ENCODE results near the gene KRTAP10-7. TPM values are rescaled to one million over a fixed set of nuclear protein-coding genes. Genes with fewer than 3 reads are reported as not detected.
"Not testable (repeated sequence)": the region's sequence is repeated elsewhere in the genome, so short reads cannot be mapped to it uniquely, and the experiment has no call there.

KRTAP10-7 gene
- total RNA-seq, result not detected

- H3K4me1 ChIP-seq (replicated peaks); H3K36me3 ChIP-seq; intact Hi-C loops (cut with DNase I); H3K4me3 ChIP-seq; H3K9me3 ChIP-seq; H3K27me3 ChIP-seq (replicated peaks; ENCODE audit: insufficient read depth); DNase-seq (ENCODE audit: low spot score); H3K27ac ChIP-seq: not testable (repeated sequence)
- 55% methylated on average over 18 of the region's 23 CpGs for WGBS
Measured at GRCh38 chr21:44600118-44600978, at the start of gene KRTAP10-7. Gene KRTAP10-7 (plus strand): TSS chr21:44600597. CDS start chr21:44600622, 25 bp downstream.

DNA sequence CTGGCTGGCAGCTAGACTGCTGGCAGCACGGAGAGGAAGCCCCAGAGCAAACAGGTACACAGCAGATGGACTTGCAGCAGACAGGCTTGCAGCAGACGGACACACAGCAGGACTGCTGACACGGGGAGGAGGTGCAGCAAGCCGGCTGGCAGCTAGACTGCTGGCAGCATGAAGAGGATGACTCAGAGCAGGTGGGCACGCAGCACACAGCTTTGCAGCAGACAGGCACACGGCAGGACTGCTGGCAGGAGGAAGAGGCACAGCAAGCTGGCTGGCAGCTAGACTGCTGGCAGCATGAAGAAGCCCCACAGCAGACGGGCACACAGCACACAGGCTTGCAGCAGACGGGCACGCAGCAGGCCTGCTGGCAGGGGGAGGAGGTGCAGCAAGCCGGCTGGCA is 49.6 kb upstream of the KRTAP10-7 start:
- Histone ChIP-seq H3K4me3 (no peak overlapping the region), H3K9me3 (no peaks in the 10 kb centered on the region), H3K4me1 (replicated peaks) (no peaks in the 10 kb centered on the region), H3K36me3 (no peaks in the 10 kb centered on the region), H3K27ac (no peak overlapping the region), H3K27me3 (replicated peaks; ENCODE audit: insufficient read depth) (no peaks in the 10 kb centered on the region)
- 40% methylated on average over 10 of the region's 10 CpGs for WGBS
- intact Hi-C loops (cut with DNase I), result no loop called here
- TF ChIP-seq POLR2AphosphoS5 (IDR thresholded peaks at IDR 0.05) (no peak), POLR2A (IDR thresholded peaks at IDR 0.05) (no peak)
- TF ChIP-seq, protein P1, sequence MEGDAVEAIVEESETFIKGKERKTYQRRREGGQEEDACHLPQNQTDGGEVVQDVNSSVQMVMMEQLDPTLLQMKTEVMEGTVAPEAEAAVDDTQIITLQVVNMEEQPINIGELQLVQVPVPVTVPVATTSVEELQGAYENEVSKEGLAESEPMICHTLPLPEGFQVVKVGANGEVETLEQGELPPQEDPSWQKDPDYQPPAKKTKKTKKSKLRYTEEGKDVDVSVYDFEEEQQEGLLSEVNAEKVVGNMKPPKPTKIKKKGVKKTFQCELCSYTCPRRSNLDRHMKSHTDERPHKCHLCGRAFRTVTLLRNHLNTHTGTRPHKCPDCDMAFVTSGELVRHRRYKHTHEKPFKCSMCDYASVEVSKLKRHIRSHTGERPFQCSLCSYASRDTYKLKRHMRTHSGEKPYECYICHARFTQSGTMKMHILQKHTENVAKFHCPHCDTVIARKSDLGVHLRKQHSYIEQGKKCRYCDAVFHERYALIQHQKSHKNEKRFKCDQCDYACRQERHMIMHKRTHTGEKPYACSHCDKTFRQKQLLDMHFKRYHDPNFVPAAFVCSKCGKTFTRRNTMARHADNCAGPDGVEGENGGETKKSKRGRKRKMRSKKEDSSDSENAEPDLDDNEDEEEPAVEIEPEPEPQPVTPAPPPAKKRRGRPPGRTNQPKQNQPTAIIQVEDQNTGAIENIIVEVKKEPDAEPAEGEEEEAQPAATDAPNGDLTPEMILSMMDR (IDR thresholded peaks at IDR 0.05), result no peak
- DNase-seq (ENCODE audit: low spot score), result no peak

DNA sequence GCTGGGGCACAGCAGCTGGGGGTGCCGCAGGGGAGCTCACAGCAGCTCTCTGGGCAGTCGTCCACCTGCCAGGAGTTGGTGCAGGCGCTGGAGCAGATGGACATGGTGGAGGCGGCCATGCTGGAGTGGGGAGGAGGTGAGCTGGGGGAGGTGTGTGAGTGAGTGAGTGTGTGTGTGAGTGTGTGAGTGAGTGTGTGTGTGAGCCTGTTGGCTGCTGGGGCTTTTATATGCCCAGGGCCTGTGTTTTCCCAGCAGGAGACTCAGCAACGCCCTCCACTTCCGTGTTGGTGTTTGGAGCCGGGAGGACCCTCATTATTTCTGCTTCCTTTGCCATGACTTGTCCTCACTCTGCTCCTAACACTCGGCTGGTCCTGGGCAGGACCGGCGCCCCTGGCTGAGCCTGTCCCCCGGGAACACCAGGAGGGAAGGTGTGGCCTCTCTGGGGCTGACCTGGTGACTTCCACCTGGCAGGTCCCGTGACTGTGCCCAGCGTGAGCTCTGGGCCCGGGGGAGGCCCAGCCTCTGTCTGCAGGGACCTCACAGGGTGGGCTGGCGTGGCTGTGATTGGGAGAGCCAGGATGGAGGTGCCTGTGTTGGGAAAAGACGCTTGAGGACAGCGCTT is 48.9 kb upstream of the KRTAP10-7 start, which contains the start of gene KRTAP10-2:
TSS of gene KRTAP10-2 (minus strand) at position 166 of the 622 bp plus-strand sequence. CDS start at position 119, 47 bp downstream.
- 34% methylated on average over 17 of the region's 17 CpGs for WGBS
- Histone ChIP-seq H3K27ac (no peak within 1 kb of the TSS), H3K9me3 (no peaks in the 10 kb centered on the region), H3K4me1 (replicated peaks) (no peaks in the 10 kb centered on the region), H3K4me3 (no peak within 1 kb of the TSS), H3K36me3 (no peaks in the 10 kb centered on the region), H3K27me3 (replicated peaks; ENCODE audit: insufficient read depth) (no peaks in the 10 kb centered on the region)
- DNase-seq (ENCODE audit: low spot score), result no peak
- intact Hi-C loops (cut with DNase I), result no loop called here
- TF ChIP-seq POLR2AphosphoS5 (IDR thresholded peaks at IDR 0.05), result no peak
- no peak for TF ChIP-seq POLR2A (IDR thresholded peaks at IDR 0.05)
- TF ChIP-seq, protein P1 (IDR thresholded peaks at IDR 0.05), result no peak

- 96% methylated on average over 6 of the region's 6 CpGs for WGBS
- H3K27me3 ChIP-seq (replicated peaks; ENCODE audit: insufficient read depth), result no peaks in the 10 kb centered on the region
- no peak overlapping the region for H3K27ac ChIP-seq
- no peak for DNase-seq (ENCODE audit: low spot score)
- no peak overlapping the region for H3K4me3 ChIP-seq
- intact Hi-C loops (cut with DNase I), result no loop called here
- no peaks in the 10 kb centered on the region for H3K4me1 ChIP-seq (replicated peaks)
- no peaks in the 10 kb centered on the region for H3K9me3 ChIP-seq
- H3K36me3 ChIP-seq, result no peaks in the 10 kb centered on the region
- TF ChIP-seq, protein P1 (IDR thresholded peaks at IDR 0.05), result no peak
- TF ChIP-seq POLR2AphosphoS5 (IDR thresholded peaks at IDR 0.05) (no peak), POLR2A (IDR thresholded peaks at IDR 0.05) (no peak)
Measured at GRCh38 chr21:44552136-44552535, 48.3 kb upstream of the KRTAP10-7 start.

DNA sequence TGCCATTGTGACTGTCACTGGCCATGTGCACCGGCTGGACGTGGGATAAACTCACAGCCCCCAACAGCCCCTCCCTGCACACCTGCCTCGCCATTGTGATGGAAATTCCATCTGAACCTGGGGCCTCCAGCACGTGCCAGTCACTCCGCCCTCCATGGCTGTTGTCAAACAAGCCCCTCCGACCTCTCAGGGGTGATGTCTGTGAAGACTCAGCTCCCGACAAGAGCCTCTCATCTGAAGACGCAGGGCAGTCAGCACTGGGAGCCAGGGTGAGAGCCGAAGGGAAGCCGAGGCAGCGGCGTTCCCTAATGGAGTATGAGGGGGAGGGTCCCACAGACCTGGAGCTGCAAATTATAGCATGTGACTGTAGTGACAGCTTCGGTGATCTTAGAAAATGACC is 47.7 kb upstream of the KRTAP10-7 start:
- H3K4me3 ChIP-seq, result no peak overlapping the region
- H3K27me3 ChIP-seq (replicated peaks; ENCODE audit: insufficient read depth), result no peaks in the 10 kb centered on the region
- no peak for DNase-seq (ENCODE audit: low spot score)
- 83% methylated on average over 13 of the region's 13 CpGs for WGBS
- no peaks in the 10 kb centered on the region for H3K4me1 ChIP-seq (replicated peaks)
- H3K27ac ChIP-seq, result no peak overlapping the region
- no peak for TF ChIP-seq POLR2A (IDR thresholded peaks at IDR 0.05)
- TF ChIP-seq, protein P1 (IDR thresholded peaks at IDR 0.05), result no peak
- no peak for TF ChIP-seq POLR2AphosphoS5 (IDR thresholded peaks at IDR 0.05)
- H3K36me3 ChIP-seq, result no peaks in the 10 kb centered on the region
- intact Hi-C loops (cut with DNase I), result no loop called here
- H3K9me3 ChIP-seq, result no peaks in the 10 kb centered on the region

Measured in prostate gland (tissue), 2 donors.